ENCODE data around the gene BICRAL.
A peak's percentile ranks its signal among the peaks of the same experiment; 100 is the strongest.

BICRAL gene

GRCh38 chr6:42784717-42785498 is 3.1 kb downstream of the BICRAL start:
- DNase-seq (ENCODE audit: low spot score), result no peak
- peak overlapping the region; percentile 96 to 100 for H3K27ac ChIP-seq
- H3K4me3 ChIP-seq, result peak overlapping the region; percentile 89
- no peak for TF ChIP-seq CTCF (IDR thresholded peaks at IDR 0.05)

- no peak for DNase-seq (ENCODE audit: low spot score)
- Histone ChIP-seq H3K4me3 (peak overlapping the region; percentile 89), H3K27ac (peak overlapping the region; percentile 20 to 60)
- TF ChIP-seq CTCF (IDR thresholded peaks at IDR 0.05), result no peak
Observed at GRCh38 chr6:42786525-42786985, 4.7 kb downstream of the BICRAL start.

- no peak for DNase-seq (ENCODE audit: low spot score)
- Histone ChIP-seq H3K4me3 (peak overlapping the region; percentile 89), H3K27ac (peak overlapping the region in 1 of 2 donors; percentile 20)
- no peak for TF ChIP-seq CTCF (IDR thresholded peaks at IDR 0.05)
Observed at GRCh38 chr6:42787063-42787472, 5.2 kb downstream of the BICRAL start.

GRCh38 chr6:42788671-42789070 is 6.8 kb downstream of the BICRAL start:
- DNase-seq (ENCODE audit: low spot score), result no peak
- TF ChIP-seq CTCF (IDR thresholded peaks at IDR 0.05), result no peak
- H3K27ac ChIP-seq, result peak overlapping the region in 1 of 2 donors; percentile 33
- H3K4me3 ChIP-seq, result no peak overlapping the region

GRCh38 chr6:42790549-42791181 is 8.8 kb downstream of the BICRAL start:
- H3K27ac ChIP-seq, result peak overlapping the region; percentile 57 to 77
- peak overlapping the region; percentile 40 for H3K4me3 ChIP-seq
- no peak for DNase-seq (ENCODE audit: low spot score)
- no peak for TF ChIP-seq CTCF (IDR thresholded peaks at IDR 0.05)

- no peak for DNase-seq (ENCODE audit: low spot score)
- Histone ChIP-seq H3K27ac (peak overlapping the region; percentile 57 to 58), H3K4me3 (no peak overlapping the region)
- TF ChIP-seq CTCF (IDR thresholded peaks at IDR 0.05), result no peak
Observed at GRCh38 chr6:42791706-42792320, 10.0 kb downstream of the BICRAL start.

Measured in coronary artery (tissue), 2 donors.